ENCODE data around the gene DCAF6.

DNA sequence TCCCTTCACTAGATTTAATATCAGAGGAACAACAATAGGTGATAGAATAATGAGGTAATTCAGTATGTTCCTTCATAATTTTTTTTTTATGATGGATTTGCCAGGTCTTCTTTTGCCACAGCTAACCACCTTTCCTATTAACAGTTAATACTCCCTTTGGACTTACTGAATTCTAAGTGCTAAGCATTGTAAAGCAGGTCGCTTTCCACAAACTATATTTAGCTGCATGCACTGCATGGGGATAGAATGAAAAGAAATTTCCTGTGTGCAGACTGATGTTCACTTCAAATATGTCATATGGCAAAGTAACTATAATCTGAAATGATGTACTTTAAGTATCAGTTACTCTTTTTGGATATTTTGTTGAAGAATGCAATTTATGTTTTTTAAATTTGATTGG lies 114.4 kb downstream of the DCAF6 start:
- TF ChIP-seq, protein P1, sequence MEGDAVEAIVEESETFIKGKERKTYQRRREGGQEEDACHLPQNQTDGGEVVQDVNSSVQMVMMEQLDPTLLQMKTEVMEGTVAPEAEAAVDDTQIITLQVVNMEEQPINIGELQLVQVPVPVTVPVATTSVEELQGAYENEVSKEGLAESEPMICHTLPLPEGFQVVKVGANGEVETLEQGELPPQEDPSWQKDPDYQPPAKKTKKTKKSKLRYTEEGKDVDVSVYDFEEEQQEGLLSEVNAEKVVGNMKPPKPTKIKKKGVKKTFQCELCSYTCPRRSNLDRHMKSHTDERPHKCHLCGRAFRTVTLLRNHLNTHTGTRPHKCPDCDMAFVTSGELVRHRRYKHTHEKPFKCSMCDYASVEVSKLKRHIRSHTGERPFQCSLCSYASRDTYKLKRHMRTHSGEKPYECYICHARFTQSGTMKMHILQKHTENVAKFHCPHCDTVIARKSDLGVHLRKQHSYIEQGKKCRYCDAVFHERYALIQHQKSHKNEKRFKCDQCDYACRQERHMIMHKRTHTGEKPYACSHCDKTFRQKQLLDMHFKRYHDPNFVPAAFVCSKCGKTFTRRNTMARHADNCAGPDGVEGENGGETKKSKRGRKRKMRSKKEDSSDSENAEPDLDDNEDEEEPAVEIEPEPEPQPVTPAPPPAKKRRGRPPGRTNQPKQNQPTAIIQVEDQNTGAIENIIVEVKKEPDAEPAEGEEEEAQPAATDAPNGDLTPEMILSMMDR (IDR thresholded peaks at IDR 0.05; ENCODE audit: low read length), result no peak
- no peak for TF ChIP-seq EZH2 (IDR thresholded peaks at IDR 0.05; ENCODE audit: borderline replicate concordance, low read length)
